ENCODE data around the gene PIGR.

DNA sequence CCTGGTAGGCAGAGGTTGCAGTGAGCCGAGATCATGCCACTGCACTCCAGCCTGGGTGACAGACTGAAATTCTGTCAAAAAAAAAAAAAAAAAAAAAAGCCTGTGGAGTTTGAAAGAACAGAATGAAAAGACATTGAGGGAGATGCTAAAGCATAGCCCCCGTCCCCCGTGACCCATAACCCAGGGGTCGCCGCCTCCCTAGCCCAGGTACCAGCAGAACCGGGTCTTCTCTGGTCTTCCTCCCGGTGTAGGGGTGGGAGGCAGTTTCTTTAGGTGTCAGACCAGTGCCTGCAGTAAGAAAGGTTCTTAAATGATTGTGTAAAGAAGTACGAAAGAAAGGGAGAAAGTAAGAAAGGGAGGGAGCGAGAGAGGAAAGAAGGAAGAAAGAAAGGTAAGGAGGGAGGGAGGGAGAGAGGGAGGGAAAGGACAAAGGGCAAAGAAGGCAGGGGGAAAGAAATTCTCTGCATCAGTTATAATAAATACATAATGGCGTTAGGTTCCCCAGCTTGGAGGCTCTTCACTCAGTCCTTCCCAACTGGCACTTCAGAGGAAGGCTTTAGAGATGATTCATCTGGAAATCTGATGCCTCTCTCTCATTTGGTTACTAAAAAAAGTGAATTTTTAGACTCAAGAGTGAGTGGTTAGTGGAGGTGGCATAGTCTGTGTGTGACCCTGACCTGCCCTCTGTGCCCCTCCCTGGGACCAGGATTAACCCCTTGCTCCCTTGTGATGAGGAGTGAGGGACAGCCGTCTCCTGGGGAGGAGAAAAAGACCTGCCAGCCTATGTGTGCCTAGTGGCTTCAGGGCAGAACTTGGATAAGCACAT is 48.0 kb downstream of the PIGR start:
- TF ChIP-seq, protein P1, sequence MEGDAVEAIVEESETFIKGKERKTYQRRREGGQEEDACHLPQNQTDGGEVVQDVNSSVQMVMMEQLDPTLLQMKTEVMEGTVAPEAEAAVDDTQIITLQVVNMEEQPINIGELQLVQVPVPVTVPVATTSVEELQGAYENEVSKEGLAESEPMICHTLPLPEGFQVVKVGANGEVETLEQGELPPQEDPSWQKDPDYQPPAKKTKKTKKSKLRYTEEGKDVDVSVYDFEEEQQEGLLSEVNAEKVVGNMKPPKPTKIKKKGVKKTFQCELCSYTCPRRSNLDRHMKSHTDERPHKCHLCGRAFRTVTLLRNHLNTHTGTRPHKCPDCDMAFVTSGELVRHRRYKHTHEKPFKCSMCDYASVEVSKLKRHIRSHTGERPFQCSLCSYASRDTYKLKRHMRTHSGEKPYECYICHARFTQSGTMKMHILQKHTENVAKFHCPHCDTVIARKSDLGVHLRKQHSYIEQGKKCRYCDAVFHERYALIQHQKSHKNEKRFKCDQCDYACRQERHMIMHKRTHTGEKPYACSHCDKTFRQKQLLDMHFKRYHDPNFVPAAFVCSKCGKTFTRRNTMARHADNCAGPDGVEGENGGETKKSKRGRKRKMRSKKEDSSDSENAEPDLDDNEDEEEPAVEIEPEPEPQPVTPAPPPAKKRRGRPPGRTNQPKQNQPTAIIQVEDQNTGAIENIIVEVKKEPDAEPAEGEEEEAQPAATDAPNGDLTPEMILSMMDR (conservative IDR thresholded peaks at IDR 0.05; ENCODE audit: low read depth, low read length): no peak
- TF ChIP-seq EZH2 (IDR thresholded peaks at IDR 0.05; ENCODE audit: low read length, unreplicated experiment) (no peak), EZH2phosphoT487 (IDR thresholded peaks at IDR 0.05; ENCODE audit: borderline replicate concordance, low read length) (no peak)

All from PC-3 (cell line).